Mesothelial cell of epicardium (in vitro differentiated cells): Measurements from ENCODE around the gene ITIH4. TPM values are rescaled to one million over a fixed set of nuclear protein-coding genes. Genes with fewer than 3 reads are reported as not detected.

Experiments
- DNase-seq, 2 experiments: peaks; one replicate each; pipeline ENCODE4 v3.0.0; 2021; ENCODE audit warnings: low spot score in 2 of 2; ENCODE audit not compliant: unreplicated experiment in 2 of 2
- H3K27ac Mint-ChIP-seq: 2 replicates; pipeline ENCODE4 v1.8.0; 2021; ENCODE audit warnings: mixed read lengths
- H3K27me3 Mint-ChIP-seq: 2 replicates; pipeline ENCODE4 v1.8.0; 2021; ENCODE audit warnings: low read depth, mixed read lengths
- H3K36me3 Mint-ChIP-seq: 2 replicates; pipeline ENCODE4 v1.8.0; 2021; ENCODE audit warnings: mixed read lengths
- H3K4me1 Mint-ChIP-seq: 2 replicates; pipeline ENCODE4 v1.8.0; 2021; ENCODE audit warnings: mixed read lengths
- H3K4me3 Mint-ChIP-seq: 2 replicates; pipeline ENCODE4 v1.8.0; 2021; ENCODE audit warnings: mild to moderate bottlenecking, moderate library complexity, mixed read lengths
- H3K9me3 Mint-ChIP-seq: 2 replicates; pipeline ENCODE4 v1.8.0; 2021; ENCODE audit warnings: mixed read lengths
- microRNA-seq: library from miRNA; unstranded; fragments of <30 nt; microRNA quantifications from one replicate; pipeline ENCODE4 v1.2.0, GENCODE V29; 2021; ENCODE audit warnings: inconsistent platforms, mixed read lengths
- total RNA-seq: library from RNA; stranded (reverse); gene quantifications from 3 replicates; pipeline ENCODE4 v1.2.1, GENCODE V29; 2021
- TF ChIP-seq, protein P1 (sequence below): fragments of 200-600 bp; sonication (generic); IDR thresholded peaks from one replicate; pipeline ENCODE4 v1.5.0; 2021; ENCODE audit warnings: antibody characterized with exemption; ENCODE audit not compliant: unreplicated experiment

The ITIH4 gene
- total RNA-seq, 1 donor from 2014 or later, result 13.5 TPM

DNA sequence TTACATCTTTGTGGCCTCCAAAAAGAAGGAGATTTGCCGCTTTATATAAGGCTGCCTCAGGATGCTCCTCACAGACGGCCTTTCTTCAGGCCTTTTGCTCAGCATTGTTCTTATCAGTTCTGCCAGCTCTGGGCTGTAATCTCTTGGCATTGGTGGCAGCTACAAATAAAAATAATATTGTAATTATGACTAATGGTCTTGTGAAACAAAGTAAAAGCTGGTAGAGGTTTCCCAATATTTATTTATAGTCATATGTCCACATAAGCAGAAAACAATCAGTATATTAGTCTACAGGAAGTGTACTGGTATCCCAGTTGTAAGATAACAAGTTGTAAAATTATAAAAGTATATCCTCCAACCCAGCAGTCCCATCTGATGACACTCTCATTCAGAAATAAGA, 67.0 kb downstream of the ITIH4 start:
- peaks cover 45% of the 10 kb centered on the region for H3K36me3 Mint-ChIP-seq

More for the DNA sequence above, 67.0 kb downstream of the ITIH4 start:
- TF ChIP-seq, protein P1, sequence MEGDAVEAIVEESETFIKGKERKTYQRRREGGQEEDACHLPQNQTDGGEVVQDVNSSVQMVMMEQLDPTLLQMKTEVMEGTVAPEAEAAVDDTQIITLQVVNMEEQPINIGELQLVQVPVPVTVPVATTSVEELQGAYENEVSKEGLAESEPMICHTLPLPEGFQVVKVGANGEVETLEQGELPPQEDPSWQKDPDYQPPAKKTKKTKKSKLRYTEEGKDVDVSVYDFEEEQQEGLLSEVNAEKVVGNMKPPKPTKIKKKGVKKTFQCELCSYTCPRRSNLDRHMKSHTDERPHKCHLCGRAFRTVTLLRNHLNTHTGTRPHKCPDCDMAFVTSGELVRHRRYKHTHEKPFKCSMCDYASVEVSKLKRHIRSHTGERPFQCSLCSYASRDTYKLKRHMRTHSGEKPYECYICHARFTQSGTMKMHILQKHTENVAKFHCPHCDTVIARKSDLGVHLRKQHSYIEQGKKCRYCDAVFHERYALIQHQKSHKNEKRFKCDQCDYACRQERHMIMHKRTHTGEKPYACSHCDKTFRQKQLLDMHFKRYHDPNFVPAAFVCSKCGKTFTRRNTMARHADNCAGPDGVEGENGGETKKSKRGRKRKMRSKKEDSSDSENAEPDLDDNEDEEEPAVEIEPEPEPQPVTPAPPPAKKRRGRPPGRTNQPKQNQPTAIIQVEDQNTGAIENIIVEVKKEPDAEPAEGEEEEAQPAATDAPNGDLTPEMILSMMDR, result no peak
- Mint-ChIP-seq H3K27ac (no peak overlapping the region), H3K27me3 (no peaks in the 10 kb centered on the region), H3K4me1 (no peaks in the 10 kb centered on the region), H3K9me3 (no peaks in the 10 kb centered on the region), H3K4me3 (no peak overlapping the region)
- no peak for DNase-seq

Small RNA genes within 50 kb of the gene (microRNA-seq; reads per million reads assigned to microRNA genes)
- gene MIR8064, result not detected

Other genes starting within 250 kb of the ITIH4 start
- gene PBRM1, start 144.8 kb downstream of the ITIH4 start, total RNA-seq, result 90.1 to 92.4 TPM (median 91.2 TPM) in 3 replicates
- gene GNL3, start 144.6 kb downstream of the ITIH4 start, total RNA-seq, result 105 to 120 TPM (median 116 TPM) in 3 replicates
- 73.0 to 79.2 TPM (median 76.2 TPM) in 3 replicates for gene GLT8D1, start 124.9 kb downstream of the ITIH4 start, total RNA-seq
- 81.9 to 82.7 TPM (median 82.5 TPM) in 3 replicates for gene SPCS1, start 124.6 kb downstream of the ITIH4 start, total RNA-seq
- 32.3 to 33.5 TPM (median 32.9 TPM) in 3 replicates for gene NEK4, start 59.7 kb downstream of the ITIH4 start, total RNA-seq
- gene ITIH1, start 53.1 kb downstream of the ITIH4 start, total RNA-seq, result not detected in 3 replicates
- 22.4 to 25.0 TPM (median 23.1 TPM) in 3 replicates for gene ITIH3, start 35.9 kb downstream of the ITIH4 start, total RNA-seq
- 1.0 to 2.1 TPM in 2 of 3 replicates, not detected in the other for gene MUSTN1, start 4.3 kb upstream of the ITIH4 start, total RNA-seq
- 23.8 to 28.8 TPM (median 23.9 TPM) in 3 replicates for gene STIMATE, start 66.9 kb upstream of the ITIH4 start, total RNA-seq
- 4.1 to 5.4 TPM (median 4.4 TPM) in 3 replicates for gene SFMBT1, start 215.4 kb upstream of the ITIH4 start, total RNA-seq